ENCODE results near the gene TTLL5.

- TF ChIP-seq CTCF (IDR thresholded peaks at IDR 0.05; ENCODE audit: insufficient read depth, low read length, poor library complexity, severe bottlenecking) (no peak), EZH2phosphoT487 (conservative IDR thresholded peaks at IDR 0.05; ENCODE audit: low read length) (no peak)
These were observed 190.5 kb downstream of the TTLL5 start for GRCh38 chr14:75851574-75851866.

Data from SU-DHL-6 (cell line).